GM12872 (cell line): Measurements from ENCODE around the gene BRD1.

Experiments
- CTCF ChIP-seq: IDR thresholded peaks from 3 replicates; pipeline ENCODE4 v1.5.1; 2011; ENCODE audit warnings: low read depth, mild to moderate bottlenecking, low read length, moderate library complexity; ENCODE audit not compliant: insufficient read depth

The BRD1 gene

DNA sequence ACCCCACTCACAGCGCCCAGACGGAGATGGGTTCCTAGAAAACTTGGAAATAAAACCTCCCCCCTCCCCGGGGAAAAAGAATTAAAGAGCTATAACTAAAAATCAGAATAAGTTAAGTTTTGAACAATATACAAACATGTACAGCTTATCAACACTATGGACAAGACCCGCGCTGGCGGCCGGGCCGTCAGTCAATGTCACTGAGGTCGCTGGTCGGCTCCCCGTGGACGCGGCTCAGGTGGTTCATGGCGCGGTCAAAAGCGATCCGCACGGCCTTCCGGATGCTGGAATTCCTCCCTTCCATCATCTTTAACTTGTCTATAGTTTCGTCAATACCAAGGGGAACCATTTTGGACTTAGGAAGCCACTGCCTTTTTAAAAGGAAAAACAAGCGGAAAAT lies 53.6 kb downstream of the BRD1 start:
- no peak for TF ChIP-seq CTCF

GRCh38 chr22:49773531-49773930 lies 54.1 kb downstream of the BRD1 start:
- no peak for TF ChIP-seq CTCF

DNA sequence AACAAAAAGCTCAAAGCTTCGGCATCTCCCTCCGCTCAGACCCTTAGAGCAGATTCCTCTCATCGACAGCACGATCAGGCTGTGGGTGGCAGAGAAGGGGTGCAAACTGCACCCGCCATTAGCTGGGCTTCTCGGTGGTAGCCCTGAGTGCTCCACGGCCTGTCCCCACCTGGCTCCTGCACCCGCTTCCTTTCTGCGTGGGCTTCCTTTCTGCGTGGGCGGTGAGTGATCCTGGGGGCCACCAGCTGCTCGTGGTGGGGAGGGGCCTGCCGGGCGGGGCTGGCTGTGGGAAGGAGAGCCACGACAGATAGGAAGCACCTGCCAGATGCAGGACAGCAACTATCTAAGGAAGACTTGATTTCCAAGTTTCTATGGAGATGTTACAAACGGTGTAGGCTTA lies 55.0 kb downstream of the BRD1 start:
- TF ChIP-seq CTCF = no peak

DNA sequence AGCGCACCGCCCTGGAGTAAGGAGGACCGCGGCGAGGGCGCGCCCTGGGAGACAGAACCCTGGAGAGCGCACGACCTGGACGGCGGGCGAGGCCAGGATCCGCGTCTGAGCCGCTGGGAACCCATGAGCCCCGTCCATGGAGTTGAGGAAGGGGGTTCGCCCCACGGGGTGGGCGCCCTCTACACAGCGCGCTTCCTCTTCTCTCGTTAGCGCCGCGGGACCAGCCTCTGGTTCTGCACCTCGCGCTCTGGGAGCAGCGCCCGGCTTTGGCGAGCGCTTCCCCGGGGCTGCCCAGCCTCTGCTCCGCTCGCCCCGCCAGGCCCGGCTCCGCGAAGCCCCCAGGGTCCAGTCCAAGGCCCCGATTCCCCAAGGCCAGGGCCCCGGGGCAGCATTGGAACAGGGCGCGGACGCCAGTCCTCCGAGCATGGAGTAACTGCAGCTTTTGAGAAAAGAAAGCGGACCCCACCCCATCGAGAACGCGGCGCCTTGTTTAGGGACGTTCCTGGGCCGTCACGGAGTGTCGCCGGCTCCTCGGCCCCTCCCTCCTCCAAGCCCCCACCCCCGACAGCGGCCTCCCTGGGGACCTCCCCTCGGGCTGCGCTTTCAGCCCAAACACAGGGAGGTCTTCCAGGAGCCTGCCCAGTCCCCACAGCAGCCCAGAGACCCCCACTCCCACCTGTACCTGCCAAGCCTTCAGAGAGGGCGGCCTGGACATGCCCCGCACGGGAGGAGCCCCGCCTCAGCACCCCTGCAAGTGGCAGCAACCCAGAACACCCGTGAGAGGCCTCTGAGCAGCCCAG lies 56.2 kb downstream of the BRD1 start:
- no peak for TF ChIP-seq CTCF

- no peak for TF ChIP-seq CTCF
Measured at GRCh38 chr22:49770547-49771265, 57.0 kb downstream of the BRD1 start.

- no peak for TF ChIP-seq CTCF
Measured at GRCh38 chr22:49769691-49770546, 57.8 kb downstream of the BRD1 start.
